Lung microvascular endothelial cell (primary cell): ENCODE results near the gene NGEF. TPM values are rescaled to one million over a fixed set of nuclear protein-coding genes. Genes with fewer than 3 reads are reported as not detected.

ENCODE experiments used
- DNase-seq, 2 donors: peaks; one replicate each; pipeline versions ENCODE4 v3.0.0 to v3.0.0-alpha.2; 2010; ENCODE audit warnings: low read depth in 2 of 2
- total RNA-seq: library from RNA; depleted of rRNA; stranded (reverse); fragments of >200 nt; gene quantifications from 2 replicates; pipeline ENCODE4 v1.2.1, GENCODE V29; 2014

Gene NGEF
- total RNA-seq, 1 donor from 2014 or later, result not detected

DNA sequence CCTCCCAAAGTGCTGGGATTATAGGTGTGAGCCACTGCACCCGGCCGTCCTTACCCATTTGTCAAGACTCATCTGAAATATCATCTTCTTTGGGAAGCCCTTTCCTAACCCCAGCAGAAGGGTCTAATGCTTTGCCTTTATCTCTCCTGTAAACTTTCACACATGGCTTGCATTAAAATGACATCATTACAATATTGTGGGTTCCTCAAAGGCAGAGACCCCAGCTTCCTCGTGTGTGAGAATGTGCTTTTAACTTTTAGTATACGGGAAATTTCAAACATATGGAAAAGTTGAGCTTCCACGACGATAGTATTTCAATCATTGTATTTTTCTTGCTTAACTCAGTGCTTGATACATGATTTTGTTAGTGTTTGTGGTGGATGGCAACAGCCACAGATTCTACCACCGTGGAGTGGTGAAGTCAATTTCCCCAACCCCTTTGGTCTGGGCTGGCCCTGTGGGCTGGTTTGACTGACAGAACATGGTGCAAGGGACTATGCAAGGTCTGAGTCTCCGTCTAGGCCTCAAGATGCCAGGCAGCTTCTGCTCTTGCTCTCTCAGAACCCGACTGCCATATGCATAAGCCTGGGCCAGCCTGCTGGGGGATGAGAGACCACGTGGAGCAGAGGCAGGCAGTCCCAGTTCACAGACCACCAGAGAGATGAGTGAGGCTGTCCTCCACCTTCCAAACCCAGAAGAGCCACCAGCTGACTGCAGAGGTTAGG lies 39.9 kb downstream of the NGEF start:
- DNase-seq, result no peak

DNA sequence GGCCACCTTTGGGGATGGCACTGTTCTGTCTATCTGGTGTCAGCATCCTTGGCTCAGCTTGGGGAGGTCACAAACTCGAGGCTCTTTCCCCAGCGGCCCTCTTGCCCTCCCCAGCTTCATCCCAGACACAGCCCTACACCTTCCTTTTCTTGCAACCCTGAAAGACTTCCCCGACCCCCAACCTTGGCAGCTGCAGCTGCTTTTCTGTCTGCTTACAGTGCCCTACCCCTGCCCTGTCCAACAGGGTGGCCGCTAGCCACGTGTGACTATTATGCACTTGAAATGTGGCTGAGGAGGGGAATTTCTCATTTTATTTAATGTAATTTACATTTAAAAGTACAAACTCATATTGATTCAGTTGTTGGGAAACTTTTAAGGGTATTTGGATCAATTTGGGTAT lies 41.3 kb downstream of the NGEF start:
- DNase-seq, result no peak

DNA sequence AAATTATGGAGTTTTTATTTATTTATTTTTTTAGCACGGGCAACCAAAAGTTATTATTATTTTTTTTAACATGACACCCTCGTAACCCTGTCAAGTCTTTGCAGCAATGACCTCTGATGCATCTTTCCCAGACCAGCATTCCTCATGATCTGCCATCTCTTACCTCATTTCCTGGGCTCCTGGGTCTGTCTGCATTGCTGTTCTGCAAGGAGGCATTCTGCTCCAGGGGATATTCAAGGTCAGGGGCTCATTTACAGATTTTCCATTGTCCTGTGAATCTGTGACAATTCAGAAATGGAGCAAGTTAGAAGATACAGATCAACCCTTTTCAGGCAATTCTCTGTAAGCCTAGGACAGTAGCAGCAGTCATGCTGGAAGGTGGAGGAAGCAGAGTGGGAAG lies 43.0 kb downstream of the NGEF start:
- no peak for DNase-seq

DNA sequence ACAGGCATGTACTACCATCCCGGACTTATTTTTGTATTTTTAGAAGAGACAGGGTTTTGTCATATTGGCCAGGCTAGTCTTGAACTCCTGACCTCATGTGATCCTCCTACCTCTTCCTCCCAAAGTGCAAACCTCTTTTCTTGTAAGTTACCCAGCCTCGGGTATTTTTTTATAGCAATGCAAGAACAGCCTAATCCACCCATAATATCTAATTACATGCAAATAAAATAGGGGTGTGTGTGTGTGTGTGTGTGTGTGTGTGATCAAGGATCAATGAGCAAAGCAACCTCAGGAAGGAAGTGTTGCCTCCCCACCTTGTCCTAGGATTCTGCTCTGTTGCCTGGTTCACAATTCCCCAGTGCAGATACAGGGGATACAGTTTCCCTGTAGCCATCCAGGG lies 45.6 kb downstream of the NGEF start:
- DNase-seq, result no peak

GRCh38 chr2:232966122-232966521 lies 46.9 kb downstream of the NGEF start:
- DNase-seq, result no peak

- DNase-seq, result no peak
These were observed 49.1 kb downstream of the NGEF start for GRCh38 chr2:232963913-232964312.

DNA sequence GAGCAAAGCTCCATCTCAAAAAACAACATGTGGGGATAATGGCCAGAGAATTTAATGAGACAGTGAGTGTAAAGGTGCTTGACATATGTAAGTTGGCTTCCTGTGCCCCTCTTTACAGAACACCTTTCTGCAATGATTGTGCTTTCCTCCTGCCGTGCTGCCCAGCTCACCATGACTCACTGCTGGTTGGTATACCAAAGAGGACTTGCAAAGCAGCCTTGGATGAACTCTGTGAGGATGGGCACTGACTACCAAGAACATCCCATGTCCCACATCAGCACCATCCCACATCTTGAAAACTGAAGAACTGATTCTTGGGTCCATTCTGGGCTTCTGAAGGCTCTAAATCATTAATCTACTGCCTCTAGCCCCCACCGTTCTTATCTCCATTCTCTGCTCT lies 52.2 kb downstream of the NGEF start:
- DNase-seq, result no peak

GRCh38 chr2:232959139-232959538 lies 53.9 kb downstream of the NGEF start:
- DNase-seq, result no peak

DNA sequence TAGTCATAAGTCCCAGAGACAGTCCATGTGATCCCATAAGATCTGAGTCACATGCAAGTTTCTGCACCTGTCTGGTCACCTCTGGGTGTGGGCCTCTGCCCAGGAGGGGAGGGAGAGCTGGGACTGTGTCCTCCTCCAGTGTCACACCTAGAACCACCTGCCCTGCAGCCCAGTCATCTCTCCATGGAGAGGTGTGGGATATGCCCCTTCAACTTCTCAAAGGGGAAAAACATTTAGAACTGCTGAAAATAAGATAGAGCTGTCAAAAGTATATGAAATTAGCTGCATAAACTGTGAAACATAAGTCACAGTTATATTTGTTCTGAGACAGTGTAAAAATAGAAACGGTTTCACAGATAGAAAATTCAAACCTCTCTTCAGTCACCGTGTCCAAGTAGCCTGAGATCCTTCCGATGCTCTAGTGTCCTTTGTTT lies 55.4 kb downstream of the NGEF start:
- no peak for DNase-seq

DNA sequence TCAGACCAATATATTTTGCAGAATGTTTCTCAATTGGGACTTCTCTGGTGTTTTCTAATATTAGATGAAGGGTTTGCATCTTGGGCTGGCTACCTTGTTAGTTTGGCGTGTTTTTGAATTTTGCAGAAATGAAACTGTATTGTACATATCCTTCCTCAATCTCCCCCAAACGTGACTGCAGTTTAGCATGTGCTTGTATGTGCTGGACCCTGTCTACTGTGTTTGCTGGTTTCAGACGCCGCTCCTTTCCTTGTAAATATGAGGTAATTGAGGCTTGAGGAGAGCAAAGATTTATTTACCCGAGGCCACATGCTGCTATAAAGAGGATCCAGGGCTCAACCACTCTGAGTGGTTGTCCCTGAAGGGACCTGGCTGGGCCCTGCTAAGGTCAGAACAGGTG lies 57.2 kb downstream of the NGEF start:
- no peak for DNase-seq

DNA sequence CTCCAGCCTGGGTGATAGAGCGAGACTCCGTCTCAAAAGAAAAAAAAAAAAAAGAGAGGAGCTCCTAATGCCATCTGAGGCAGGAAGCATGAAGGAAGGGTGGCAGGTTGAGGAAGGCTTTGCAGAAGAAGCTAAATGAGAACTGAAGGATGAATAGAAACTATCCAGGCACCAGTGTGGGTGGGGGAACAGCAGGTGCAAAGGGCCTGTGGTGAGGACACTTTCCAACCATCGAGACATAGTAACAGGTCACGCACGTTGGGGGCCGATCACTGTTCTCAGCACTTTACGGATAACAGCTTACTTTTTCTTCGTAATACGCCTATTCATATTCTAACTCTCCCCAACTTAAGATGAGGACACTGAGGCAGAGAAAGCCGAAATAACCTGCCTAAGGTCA lies 58.4 kb downstream of the NGEF start:
- DNase-seq, result no peak

DNA sequence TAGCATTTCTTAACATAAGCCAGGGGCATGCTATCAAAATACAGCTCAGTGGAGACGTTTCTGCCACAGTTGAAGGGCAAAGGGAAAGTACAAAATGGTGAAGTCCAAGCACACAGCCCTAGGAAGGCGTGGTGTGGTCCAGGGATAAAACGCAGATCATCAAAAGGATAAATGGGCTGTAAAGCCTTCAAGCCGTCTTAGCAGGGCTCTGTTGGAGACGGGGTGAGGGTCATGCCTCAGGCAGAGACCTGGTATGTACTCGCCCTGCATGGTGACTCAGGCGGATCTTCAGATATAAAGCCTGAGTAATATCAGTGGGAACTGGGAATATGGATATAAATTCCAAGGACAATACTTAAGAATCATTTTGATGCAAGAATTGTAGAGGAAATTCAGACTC lies 61.2 kb downstream of the NGEF start:
- DNase-seq, result no peak

DNA sequence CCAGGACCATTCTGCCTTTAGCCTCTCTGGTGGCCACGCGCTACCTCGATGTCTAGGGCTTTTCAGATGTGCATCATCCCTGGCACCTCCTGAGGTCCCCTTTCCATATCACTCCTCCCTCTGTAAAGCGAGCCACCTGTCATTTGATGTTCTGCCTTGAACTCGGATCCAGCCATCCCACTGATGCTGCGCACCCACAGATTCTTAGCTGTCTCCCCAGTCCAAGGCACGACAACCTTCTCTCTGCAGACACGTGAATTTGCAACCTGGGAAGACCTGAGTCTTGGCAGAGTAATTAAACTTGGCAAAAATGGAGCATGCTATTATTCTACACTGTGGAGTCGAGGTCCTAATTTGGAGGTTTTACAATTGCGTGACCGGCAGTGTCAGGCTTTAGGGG lies 61.9 kb downstream of the NGEF start:
- DNase-seq, result no peak

DNA sequence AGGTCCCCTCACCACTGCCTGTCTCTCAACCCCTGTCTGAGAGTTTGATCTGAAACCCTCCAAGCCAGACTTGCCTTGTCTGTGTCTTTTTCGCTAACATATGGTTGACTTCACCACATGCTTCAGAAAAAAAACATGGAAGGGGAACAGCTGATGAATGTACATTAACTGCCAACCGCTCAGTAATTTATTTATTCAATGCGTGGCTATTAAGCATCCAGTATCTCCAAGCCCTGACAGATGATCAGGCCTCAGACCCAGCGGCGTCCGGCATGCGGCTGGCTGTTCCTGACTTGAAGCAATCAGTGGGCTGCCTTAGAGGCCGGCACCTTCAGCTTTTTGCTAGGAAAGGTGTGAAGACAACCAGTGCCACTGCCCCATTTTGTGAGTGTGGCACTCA lies 62.3 kb downstream of the NGEF start:
- no peak for DNase-seq

DNA sequence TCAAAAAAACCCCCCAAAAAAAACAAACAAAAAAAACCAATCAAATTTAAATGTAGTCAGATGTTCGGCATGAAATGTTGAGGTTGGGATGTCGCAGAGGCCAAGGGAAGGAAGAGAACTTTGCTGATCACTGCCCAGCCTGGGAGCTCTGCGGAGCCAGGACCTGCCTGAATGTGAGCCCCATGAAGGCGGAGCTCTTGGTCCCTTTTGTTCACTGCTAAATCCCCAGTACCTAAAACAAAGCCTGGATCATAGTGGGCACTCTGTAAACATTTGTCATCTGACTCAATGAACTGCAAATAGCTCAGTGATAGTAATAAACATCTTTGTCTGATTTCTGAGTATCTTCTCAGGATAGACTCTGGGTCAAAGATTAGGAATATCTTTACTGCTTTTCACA lies 64.0 kb downstream of the NGEF start:
- DNase-seq, result no peak

- no peak for DNase-seq
These were observed 70.2 kb downstream of the NGEF start for GRCh38 chr2:232942831-232943230.

DNA sequence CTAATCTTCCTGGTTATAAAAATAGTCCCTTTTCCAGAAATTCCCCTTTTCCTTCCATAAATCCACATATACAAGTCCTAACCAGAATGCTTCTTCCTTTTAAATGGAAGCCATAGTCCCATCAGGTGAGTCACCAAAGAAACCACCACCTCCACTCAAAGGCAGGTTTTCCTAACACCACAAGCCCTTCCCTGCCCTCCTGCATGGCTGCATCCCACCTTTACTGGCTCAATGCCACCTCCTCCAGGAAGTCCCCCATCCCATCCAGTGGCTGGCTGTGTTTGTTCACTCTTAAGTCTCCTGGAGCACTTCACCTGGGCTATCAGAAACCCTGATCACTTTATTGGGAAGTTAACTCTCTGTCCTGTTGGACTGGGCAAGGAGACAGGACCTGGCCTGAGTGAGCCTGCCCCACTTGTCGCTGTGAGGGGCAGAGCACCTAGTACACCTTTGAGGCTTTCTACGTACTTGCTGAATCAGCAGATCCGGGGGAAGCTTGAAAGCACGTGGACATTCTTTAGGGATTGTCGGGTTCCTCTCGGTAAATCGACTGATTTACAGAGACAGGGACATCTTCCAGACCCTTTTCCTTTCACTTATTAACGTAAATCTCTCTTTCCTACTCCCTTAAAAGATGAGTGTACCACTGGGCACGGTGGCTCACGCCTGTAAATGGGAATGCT lies 71.0 kb downstream of the NGEF start:
- DNase-seq, result no peak

DNA sequence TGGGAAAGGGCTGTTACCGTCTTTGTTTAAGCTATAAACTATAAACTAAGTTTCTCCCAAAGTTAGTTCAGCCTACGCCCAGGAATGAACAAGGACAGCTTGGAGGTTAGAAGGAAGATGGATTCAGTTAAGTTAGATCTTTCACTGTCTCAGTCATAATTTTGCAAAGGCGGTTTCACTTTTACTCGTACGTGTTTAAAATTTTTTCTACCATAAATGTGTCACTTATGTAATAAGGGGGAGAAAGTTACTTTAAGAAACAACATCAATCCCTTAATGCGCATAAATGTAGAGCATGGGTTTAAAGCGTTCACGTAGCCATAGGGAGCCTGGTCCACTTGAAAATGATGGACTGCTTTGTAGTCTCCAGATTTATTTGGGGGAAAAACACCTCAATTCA lies 71.7 kb downstream of the NGEF start:
- no peak for DNase-seq

DNA sequence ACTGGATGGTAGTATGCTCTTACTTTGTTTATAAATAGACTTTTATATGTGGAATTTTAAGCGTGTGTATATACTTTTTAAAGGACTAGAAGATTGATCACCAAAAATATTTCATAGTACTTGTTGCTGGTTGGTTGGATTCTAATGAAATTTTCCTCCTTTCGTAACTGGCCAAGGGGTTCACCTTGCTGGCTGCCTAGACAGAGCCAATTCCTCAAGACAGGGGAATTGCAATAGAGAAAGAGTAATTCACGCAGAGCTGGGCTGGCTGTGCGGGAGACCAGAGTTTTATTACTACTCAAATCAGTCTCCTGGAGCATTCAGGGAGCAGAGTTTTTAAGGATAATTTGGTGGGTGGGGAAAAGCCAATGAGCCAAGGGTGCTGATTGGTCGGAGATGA lies 72.3 kb downstream of the NGEF start:
- no peak for DNase-seq

GRCh38 chr2:232937278-232937906 lies 75.7 kb downstream of the NGEF start:
- DNase-seq, result no peak

DNA sequence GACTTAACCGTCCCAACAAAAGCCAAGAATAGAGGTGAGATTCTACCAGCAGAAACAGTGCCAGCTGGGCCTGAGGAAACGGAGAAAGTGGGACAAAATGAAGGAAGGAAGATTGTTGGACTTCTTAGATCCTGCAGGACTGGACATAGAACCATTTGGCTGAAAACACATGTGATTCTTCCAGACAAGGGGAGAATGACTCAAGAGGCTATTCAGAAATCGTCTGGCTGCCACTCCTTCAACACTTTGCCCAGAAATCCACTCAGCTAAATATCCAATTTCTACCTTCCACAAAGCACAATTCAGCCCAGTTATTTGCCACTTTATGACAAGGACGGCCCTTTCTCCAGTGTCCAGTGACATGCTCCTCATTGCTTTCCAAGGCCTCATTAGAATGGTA lies 81.4 kb downstream of the NGEF start:
- no peak for DNase-seq

DNA sequence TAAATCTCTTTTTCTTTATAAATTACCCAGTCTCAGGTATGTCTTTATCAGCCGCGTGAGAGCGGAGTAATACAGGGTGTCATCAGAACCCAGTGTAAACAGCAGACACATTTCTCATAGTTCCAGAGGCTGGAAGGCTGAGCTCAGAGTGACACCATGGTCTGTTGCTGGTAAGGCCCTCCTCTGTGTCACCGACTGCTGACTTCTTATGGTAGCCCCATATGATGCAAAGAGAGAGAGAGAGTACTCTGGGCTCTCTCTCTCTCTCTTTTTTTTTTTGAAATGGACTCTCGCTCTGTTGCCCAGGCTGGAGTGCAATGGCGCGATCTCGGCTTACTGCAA lies 83.0 kb downstream of the NGEF start:
- no peak for DNase-seq
